DMS53 (cell line): ENCODE results near the gene IFNA21.
"Not testable (repeated sequence)": the region's sequence is repeated elsewhere in the genome, so short reads cannot be mapped to it uniquely, and the experiment has no call there.

Experiments used
- DNase-seq: peaks from one replicate; lab custom pipeline; 2025; lab: John Stamatoyannopoulos, UW

Gene IFNA21

DNA sequence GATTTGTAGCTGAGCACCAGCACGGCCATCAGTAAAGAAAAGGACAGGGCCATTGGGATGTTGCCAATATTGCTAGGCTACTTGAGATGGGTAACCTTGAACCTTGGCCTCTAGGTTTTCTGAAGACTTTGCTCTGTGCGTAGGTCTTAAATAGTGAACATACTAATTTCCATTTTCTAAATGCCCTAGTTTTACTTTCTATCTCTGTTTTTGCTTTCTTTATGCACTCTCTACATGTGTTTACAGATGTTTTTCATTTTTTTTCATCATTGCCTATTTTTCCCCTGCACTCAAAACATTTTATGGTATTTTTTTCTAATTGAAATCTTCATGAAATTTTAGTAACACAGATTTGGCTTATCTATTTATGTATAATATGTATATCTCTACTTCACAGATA is at the start of gene IFNA21:
Gene IFNA21, minus strand, starts transcription at position 101 of the 400 bp plus-strand sequence. Its CDS starts 48 bp downstream, at position 53.
- not testable (repeated sequence) for DNase-seq

DNA sequence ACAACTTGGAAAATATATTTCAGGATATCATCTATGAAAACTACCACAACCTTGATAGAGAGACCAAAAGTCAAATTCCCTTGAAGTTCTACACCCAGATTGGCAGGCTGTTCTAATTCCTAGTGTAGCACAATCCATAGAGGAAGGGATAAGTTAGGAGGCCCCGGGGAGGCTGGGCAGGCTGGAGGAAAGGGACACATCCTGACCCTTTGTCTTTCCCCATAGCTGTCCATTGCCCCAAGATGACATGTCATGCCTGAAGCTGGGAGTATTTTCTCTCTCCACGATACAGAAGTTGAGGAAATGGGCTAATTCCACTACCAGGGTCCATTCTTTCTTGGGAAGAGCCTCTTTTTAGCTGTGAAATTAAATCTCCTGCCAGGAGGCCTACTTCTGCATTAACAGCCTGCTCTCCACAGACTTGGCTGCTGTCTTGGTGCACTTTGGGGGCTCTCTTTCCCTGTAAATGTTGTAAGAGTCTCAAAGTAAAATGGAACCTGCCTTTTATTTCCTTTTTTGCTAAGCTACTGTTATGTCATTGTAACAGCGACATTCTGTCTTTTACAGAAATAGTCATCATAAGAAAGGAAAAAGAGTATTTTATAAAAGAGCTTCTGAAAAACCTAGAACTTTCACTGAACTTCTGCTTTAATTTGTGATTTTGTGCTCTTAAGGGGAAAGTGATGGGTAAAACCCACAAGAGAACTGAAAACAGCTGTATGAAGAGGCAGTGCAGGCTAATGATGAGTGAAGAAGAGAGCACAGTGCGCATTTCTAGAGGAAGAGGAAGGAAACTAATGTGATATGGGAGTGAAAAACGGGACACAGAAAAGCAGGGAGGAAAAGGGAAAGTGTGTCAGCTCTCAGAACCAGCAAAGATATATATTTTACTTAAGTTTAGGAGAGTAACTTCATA is 47.2 kb upstream of the IFNA21 start:
- DNase-seq: peak; percentile 25

DNA sequence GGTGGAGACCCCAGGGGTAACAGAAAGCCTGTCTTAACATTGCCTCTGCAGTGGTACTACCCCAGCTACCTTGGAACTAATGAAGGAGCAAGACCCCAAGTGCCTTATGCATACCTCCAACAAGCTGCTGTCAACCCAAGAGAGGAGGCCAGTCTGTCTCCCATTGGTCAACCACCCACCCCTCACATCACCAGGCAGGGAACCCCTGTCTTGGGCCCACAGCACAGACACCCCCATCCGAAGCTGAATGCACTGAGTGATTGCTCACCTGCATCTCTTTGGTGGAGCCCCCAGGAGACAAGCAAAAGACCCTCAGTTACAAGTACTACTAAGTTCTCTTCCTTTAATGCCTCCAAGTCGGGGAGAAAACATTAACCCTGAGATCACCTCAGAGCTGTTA is 45.7 kb upstream of the IFNA21 start:
- DNase-seq: not testable (repeated sequence)

DNA sequence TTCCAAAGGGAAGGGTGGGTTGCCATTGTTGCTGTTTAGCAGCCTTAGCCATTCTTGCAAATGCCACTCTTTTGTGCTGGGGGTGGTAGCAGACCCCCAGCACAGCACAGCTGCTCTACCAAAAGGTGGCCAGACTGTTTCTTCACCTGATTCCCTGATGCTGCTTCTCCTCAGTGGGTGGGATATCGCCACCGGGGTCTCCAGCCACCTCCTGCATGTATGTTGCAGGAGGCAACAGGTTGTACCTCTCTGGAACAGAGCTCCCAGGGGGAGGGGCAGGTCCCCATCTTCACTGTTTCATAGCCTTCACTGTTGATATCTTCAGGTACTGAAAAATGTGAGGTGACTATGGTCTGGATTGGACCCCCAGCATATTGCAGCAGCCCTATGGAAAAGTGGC is 44.3 kb upstream of the IFNA21 start:
- not testable (repeated sequence) for DNase-seq

DNA sequence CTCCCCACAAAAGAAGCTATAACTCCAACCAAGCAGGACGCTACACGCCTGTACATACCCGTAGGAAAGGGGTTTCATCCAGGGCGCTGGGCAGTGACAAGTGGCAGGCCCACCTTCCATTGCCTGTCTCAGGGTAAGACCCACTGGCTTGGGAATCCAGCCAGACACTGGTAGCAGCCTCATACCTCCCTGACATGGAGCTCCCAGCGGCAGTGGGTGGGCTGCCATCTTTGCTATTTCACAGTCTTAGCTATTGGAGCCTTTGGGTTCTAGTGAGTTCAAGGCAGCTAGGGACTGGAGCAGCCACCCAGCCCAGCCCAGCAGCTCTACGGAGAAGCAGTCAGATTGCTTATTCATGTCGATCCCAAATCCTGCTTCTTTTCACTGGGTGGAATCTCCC is 43.9 kb upstream of the IFNA21 start:
- no peak for DNase-seq

DNA sequence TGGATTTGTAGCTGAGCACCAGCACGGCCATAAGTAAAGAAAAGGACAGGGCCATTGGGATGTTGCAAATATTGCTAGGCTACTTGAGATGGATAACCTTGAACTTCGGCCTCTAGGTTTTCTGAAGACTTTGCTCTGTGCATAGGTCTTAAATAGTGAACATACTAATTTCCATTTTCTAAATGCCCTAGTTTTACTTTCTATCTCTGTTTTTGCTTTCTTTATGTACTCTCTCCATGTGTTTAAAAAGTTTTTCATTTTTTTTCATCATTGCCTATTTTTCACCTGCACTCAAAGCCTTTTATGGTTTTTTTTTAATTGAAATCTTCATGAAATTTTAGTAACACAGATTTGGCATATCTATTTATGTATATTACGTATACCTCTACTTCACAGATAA is 40.6 kb upstream of the IFNA21 start, which contains the start of gene IFNA10:
Gene IFNA10, minus strand, starts transcription at position 101 of the 400 bp plus-strand sequence. Its CDS starts 46 bp downstream, at position 55.
- DNase-seq: not testable (repeated sequence)

DNA sequence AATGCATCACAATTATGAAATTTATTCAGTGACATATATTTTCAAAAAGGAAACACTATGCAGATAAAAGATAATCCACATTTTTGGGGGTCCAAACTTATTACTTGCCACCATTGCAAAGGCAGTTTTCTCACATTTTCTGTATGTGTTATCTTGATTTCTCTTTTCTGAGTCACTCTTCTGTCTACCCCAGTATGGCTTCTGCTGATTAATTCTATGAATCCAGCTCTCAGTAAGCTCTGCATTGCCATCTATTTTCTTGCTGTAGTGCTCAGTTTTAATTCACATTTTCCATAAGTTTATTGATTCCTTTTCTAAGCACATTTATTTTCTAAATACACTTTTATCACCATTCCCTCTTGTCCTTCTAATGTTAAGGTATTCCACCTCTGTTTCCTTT is 38.7 kb upstream of the IFNA21 start:
- DNase-seq: no peak

DNA sequence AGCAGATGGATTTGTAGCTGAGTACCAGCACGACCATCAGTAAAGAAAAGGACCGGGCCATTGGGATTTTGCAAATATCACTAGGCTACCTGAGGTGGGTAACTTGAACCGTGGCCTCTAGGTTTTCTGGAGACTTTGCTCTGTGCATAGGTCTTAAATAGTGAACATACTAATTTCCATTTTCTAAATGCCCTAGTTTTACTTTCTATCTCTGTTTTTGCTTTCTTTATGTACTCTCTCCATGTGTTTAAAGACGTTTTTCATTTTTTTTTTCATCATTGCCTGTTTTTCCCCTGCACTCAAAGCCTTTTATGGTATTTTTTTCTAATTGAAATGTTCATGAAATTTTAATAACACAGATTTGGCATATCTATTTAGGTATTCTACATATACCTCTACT is 35.6 kb upstream of the IFNA21 start, which contains the start of gene IFNA7:
Gene IFNA7, minus strand, starts transcription at position 101 of the 400 bp plus-strand sequence. Its CDS starts 40 bp downstream, at position 61.
- not testable (repeated sequence) for DNase-seq

DNA sequence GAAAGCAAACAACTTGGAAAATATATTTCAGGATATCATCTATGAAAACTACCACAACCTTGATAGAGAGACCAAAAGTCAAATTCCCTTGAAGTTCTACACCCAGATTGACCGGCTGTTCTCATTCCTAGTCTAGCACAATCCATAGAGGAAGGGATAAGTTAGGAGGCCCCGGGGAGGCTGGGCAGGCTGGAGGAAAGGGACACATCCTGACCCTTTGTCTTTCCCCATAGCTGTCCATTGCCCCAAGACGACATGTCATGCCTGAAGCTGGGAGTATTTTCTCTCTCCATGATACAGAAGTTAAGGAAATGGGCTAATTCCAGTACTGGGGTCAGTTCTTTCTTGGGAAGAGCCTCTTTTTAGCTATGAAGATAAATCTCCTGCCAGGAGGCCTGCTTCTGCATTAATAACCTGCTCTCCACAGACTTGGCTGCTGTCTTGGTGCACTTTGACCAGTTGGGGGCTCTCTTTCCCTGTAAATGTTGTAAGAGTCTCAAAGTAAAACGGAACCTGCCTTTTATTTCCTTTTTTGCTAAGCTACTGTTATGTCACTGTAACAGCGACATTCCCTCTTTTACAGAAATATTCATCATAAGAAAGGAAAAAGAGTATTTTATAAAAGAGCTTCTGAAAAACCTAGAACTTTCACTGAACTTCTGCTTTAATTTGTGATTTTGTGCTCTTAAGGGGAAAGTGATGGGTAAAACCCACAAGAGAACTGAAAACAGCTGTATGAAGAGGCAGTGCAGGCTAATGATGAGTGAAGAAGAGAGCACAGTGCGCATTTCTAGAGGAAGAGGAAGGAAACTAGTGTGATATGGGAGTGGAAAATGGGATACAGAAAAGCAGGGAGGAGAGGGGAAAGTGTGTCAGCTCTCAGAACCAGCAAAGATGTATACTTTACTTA is 28.7 kb upstream of the IFNA21 start:
- DNase-seq: peak; percentile 39

DNA sequence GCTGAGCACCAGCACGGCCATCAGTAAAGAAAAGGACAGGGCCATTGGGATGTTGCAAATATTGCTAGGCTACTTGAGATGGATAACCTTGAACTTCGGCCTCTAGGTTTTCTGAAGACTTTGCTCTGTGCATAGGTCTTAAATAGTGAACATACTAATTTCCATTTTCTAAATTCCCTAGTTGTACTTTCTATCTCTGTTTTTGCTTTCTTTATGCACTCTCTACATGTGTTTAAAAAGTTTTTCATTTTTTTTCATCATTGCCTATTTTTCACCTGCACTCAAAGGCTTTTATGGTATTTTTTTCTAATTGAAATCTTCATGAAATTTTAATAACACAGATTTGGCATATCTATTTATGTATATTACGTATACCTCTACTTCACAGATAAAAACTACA is 21.0 kb upstream of the IFNA21 start, which contains the start of gene IFNA4:
Gene IFNA4, minus strand, starts transcription at position 101 of the 400 bp plus-strand sequence. Its CDS starts 56 bp downstream, at position 45.
- DNase-seq: not testable (repeated sequence)

DNA sequence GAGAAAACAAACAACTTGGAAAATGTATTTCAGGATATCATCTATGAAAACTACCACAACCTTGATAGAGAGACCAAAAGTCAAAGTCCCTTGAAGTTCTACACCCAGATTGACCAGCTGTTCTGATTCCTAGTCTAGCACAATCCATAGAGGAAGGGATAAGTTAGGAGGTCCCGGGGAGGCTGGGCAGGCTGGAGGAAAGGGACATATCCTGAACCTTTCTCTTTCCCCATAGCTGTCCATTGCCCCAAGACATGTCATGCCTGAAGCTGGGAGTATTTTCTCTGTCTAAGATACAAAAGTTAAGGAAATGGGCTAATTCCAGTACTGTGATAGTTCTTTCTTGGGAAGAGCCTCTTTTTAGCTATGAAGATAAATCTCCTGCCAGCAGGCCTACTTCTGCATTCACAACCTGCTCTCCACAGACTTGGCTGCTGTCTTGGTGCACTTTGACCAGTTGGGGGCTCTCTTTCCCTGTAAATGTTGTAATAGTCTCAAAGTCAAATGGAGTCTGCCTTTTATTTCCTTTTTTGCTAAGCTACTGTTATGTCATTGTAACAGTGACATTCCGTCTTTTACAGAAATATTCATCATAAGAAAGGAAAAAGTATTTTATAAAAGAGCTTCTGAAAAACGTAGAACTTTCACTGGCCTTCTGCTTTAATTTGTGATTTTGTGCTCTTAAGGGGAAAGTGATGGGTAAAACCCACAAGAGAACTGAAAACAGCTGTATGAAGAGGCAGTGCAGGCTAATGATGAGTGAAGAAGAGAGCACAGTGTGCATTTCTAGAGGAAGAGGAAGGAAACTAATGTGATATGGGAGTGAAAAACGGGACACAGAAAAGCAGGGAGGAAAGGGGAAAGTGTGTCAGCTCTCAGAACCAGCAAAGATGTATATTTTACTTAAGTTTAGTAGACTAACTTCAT is 16.6 kb upstream of the IFNA21 start:
- DNase-seq: peak; percentile 29

DNA sequence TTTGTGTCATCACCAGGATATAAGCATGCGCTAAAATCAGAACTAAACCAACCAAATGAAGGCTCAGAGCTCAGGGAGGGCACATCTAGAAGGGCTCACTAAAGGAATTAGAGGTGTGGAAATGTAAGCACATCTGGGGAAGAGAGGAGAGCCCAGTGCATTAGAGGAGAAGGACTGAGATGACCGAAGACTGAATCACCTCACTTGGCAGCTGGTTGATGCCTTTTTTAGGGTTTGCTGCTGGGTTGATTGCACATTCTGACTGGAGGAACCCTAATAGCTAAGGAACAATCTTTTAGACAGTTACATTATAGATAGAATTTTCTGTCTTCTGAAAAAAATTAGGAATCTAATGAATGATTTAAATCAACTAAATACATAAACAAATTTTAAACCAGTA is 8.2 kb upstream of the IFNA21 start:
- no peak for DNase-seq

DNA sequence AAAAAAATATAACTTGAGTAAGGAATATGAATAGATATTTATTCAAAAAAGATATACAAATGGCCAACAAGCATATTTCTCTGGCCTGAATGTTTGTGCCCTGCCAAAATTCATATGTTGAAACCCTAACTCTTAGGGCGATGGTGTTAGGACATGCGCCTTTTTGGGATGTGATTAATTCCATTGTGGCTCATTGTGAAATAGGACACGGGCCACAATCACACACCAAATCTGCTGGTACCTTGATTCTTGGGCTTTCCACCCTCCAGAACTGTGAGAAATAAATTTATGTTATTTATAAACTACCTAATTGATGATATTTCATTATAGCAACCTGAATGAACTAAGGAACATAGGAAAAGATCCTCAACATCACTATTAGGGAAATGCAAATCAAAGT is 5.7 kb upstream of the IFNA21 start:
- no peak for DNase-seq

DNA sequence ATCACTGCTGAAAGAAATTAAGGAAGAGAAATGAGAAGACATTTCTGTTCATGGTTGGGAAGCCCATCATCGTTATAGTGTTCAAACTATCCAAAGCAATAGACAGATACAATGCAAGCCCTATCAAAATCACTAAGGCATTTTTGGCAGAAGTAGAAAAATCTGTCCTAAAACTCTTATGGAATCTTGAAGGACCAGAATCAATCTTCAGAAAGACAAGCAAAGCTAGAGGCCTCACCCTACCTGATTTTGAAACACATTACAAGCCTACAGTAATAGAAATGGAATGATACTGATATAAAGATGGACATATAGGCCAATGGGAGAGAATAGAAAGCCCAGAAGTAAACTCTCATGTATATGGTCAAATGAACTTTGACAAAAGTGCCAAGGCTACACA is 4.9 kb upstream of the IFNA21 start:
- no peak for DNase-seq

DNA sequence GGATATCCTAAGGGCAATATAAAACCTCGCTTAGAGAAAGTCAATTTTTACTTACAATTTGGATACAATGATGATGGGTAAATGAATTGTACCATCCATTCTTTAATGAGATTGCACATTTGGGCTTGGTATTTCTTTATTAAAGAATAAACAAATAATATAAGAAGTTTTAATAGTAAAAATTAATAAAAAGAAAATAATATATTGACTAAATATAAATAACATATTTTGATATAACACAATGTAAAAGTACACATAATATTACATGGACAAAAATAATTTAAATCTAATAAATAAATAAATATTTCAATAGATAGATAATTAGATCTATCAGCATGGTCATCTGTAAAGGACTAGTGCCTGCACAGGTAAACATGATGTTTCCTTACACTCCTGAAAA is 944 bp downstream of the IFNA21 start:
- no peak for DNase-seq

DNA sequence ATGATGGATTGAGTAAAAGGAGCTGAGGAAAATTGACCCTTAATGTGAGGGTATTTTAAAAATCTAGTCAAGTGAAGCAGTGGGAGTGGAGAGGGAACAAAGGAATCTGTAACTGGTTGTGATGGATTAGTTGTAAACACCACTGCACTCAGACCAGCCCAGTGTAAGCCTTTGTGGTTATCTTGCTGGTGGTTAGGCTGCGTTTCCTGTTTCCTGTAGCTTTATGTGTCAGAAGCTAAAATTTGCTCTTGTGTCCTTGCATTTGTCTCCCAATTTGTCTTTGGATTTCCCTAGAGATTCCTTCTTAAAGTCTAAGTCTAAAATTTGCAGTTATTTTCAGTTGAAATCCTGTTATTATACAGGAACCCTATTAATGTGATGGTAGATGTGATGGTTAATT is 6.3 kb downstream of the IFNA21 start:
- peak; percentile 1 for DNase-seq

DNA sequence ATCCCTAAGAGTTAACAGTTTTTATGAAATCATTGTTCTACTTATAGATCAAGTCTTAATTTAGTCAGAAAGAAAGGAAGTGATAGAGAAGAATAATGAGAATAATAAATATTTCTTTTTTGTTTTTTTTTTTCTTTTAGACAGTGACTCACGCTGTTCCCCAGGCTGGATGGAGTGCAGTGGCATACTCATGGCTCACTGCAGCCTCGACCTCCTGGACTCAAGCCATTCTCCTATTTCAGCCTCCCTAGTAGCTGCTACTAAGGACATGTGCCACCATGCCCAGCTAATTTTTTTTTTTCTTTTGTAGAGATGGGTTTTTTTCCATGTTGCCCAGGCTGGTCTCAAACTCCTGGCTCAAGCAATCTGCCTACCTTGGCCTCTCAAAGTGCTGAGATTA is 11.0 kb downstream of the IFNA21 start:
- DNase-seq: no peak

DNA sequence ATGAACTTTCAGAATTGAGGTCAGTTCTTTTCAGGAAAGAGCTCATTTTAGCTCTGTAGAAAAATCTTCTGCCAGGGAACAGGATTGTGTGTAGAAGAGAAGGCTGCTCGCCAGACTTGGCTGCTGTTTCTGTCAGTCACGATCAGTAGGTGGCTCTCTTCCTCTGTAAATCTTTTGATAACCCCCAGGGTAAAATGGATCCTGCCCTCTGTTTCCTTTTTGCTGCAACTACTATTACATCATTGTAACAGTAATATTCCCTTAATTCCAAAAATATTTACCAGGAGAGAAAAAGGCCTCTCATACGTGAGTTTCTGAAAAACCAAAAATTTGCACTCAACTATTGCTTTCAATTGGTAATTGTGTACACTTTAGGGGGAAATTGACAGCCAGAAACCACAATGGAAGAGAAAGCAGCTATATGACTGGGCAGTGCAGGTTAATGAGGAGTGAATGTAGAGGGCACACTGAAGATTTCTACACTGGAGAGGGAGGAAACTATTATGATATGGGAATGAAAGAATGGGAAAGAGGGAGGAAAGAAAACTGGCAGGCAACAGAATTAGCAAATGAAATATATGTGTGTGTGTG is 12.3 kb downstream of the IFNA21 start:
- peak; percentile 28 for DNase-seq

DNA sequence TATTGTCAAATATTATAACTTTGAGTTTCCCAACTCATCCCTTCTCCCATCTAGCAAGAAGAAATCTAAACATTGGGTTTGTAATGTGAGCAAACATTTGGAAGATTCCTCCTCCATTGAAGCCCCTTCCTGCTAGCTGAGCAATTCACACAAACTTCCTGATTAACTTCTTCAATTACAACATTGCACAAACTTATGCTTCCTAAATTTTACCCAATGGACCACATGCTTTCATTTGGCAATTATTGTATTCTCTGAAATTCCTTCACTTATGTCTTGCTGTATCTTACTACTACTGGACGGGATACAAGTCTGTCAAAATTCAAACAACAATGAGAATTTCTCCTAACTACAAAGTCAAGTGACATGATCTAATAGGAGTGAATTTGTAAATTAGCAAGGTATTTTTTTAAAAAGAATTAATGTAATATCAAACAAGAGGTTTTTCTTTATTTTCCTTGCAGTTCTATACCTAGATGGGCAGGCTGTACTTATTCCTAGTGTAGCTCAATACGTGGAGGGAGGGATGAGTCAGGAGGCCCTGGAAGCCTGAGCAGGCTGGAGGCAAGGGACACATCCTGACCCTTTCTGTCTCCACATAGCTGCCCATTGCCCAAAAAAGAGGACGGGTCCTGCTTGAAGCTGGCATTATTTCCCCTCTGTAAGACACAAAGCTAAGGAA is 13.0 kb downstream of the IFNA21 start:
- DNase-seq: peak; percentile 14

DNA sequence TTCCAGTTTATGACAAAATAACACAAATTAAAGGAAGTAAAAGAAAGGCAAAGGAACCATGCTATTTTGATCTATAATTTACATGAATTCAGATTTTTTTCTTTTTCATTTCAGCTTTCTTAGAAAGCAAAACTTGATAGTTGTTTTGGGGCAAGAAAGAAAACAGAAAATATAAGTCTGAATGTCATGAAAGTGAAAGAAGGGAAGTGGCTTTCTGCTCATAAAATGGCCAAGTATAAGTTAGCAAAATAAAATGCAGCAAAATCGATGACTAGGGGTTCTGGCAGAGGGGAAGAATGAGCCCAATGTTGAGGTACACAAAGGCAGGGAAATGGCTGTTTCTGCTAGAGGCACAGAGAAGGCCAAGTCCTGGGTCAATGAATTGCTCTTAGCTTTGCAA is 21.9 kb downstream of the IFNA21 start:
- DNase-seq: no peak
